ENCODE measurements around the gene CDH13.

DNA sequence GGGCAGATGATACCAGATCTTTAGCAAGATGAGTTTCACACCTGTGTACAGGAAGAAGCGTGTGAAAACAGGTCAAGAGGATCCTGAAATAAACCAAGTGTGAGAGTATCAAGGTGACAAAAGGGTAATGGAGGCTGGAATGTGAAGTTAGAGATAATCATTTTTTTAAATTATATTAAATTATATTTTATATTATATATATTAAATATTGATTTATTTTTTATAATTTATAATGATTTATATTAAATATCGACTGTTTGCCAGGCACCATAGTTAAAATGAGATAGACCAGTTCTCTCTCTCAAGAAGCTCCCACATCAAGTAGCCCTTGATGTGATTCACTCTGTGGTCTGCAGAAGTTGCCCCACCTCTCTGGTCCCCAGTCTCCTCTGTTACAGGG, 820.8 kb downstream of the CDH13 start:
- TF ChIP-seq, protein P1, sequence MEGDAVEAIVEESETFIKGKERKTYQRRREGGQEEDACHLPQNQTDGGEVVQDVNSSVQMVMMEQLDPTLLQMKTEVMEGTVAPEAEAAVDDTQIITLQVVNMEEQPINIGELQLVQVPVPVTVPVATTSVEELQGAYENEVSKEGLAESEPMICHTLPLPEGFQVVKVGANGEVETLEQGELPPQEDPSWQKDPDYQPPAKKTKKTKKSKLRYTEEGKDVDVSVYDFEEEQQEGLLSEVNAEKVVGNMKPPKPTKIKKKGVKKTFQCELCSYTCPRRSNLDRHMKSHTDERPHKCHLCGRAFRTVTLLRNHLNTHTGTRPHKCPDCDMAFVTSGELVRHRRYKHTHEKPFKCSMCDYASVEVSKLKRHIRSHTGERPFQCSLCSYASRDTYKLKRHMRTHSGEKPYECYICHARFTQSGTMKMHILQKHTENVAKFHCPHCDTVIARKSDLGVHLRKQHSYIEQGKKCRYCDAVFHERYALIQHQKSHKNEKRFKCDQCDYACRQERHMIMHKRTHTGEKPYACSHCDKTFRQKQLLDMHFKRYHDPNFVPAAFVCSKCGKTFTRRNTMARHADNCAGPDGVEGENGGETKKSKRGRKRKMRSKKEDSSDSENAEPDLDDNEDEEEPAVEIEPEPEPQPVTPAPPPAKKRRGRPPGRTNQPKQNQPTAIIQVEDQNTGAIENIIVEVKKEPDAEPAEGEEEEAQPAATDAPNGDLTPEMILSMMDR (tag by site-specific recombination; IDR thresholded peaks at IDR 0.05) = no peak
- TF ChIP-seq, protein P2, sequence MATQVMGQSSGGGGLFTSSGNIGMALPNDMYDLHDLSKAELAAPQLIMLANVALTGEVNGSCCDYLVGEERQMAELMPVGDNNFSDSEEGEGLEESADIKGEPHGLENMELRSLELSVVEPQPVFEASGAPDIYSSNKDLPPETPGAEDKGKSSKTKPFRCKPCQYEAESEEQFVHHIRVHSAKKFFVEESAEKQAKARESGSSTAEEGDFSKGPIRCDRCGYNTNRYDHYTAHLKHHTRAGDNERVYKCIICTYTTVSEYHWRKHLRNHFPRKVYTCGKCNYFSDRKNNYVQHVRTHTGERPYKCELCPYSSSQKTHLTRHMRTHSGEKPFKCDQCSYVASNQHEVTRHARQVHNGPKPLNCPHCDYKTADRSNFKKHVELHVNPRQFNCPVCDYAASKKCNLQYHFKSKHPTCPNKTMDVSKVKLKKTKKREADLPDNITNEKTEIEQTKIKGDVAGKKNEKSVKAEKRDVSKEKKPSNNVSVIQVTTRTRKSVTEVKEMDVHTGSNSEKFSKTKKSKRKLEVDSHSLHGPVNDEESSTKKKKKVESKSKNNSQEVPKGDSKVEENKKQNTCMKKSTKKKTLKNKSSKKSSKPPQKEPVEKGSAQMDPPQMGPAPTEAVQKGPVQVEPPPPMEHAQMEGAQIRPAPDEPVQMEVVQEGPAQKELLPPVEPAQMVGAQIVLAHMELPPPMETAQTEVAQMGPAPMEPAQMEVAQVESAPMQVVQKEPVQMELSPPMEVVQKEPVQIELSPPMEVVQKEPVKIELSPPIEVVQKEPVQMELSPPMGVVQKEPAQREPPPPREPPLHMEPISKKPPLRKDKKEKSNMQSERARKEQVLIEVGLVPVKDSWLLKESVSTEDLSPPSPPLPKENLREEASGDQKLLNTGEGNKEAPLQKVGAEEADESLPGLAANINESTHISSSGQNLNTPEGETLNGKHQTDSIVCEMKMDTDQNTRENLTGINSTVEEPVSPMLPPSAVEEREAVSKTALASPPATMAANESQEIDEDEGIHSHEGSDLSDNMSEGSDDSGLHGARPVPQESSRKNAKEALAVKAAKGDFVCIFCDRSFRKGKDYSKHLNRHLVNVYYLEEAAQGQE (tag by site-specific recombination; IDR thresholded peaks at IDR 0.05) = no peak
- TF ChIP-seq ZNF768 (tag by site-specific recombination; IDR thresholded peaks at IDR 0.05) = no peak
- TF ChIP-seq ZNF510 (tag by site-specific recombination; IDR thresholded peaks at IDR 0.05; ENCODE audit: insufficient replicate concordance) = no peak
- no peak for TF ChIP-seq ZBTB1 (tag by site-specific recombination; IDR thresholded peaks at IDR 0.05)
- TF ChIP-seq ZNF843 (tag by site-specific recombination; IDR thresholded peaks at IDR 0.05) = no peak
- TF ChIP-seq ATF2 (tag by site-specific recombination; IDR thresholded peaks at IDR 0.05; ENCODE audit: low read depth) = no peak

Data from HEK293 (cell line).